ENCODE measurements around the gene MARK1. TPM values are rescaled to one million over a fixed set of nuclear protein-coding genes. Genes with fewer than 3 reads are reported as not detected.
"Not testable (repeated sequence)": the region's sequence is repeated elsewhere in the genome, so short reads cannot be mapped to it uniquely, and the experiment has no call there.

Gene MARK1
- total RNA-seq, 2 donors from 2014 or later: 0.05 TPM; not detected in 1

DNA sequence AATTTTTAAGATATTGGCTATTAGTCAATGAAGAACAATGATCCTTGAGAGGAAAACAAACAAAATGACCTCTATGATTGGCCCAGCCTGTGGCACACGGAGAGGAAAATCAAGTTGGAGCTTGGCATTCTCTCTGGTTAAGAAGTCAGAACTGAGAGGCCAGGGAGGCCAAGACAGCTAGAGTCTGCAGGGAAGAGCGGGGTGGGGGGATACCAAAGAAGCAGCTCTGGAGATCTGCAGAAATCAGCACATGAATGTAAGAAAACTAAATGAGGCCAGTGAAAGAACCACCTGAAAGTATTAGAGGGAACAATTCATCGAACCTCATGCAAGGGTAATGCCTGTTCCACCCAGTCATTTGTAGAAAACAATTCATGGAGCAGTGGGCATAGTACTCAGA lies 138.4 kb downstream of the MARK1 start:
- Mint-ChIP-seq H3K36me3 (ENCODE audit: insufficient read depth in 2 of 2) (no peaks in the 10 kb centered on the region), H3K27ac (no peak overlapping the region), H3K9me3 (peaks cover 3 to 7% of the 10 kb centered on the region in 2 donors), H3K27me3 (ENCODE audit: low read depth) (peaks cover 6% of the 10 kb centered on the region), H3K4me3 (no peak overlapping the region), H3K4me1 (ENCODE audit: low read depth) (no peaks in the 10 kb centered on the region)
- DNase-seq (no peak), ATAC-seq (replicated peaks in 1 of 2) (no peak)

- no peaks in the 10 kb centered on the region for H3K4me1 Mint-ChIP-seq (ENCODE audit: low read depth)
- no peaks in the 10 kb centered on the region for H3K27me3 Mint-ChIP-seq (ENCODE audit: low read depth)
- H3K36me3 Mint-ChIP-seq (ENCODE audit: insufficient read depth in 2 of 2): no peaks in the 10 kb centered on the region
- no peak overlapping the region for H3K27ac Mint-ChIP-seq
- ATAC-seq (replicated peaks in 1 of 2) (no peak), DNase-seq (no peak)
- H3K9me3 Mint-ChIP-seq: peaks cover 3 to 7% of the 10 kb centered on the region in 2 donors
- H3K4me3 Mint-ChIP-seq: no peak overlapping the region
Measured at GRCh38 chr1:220669005-220669404, 141.1 kb downstream of the MARK1 start.

DNA sequence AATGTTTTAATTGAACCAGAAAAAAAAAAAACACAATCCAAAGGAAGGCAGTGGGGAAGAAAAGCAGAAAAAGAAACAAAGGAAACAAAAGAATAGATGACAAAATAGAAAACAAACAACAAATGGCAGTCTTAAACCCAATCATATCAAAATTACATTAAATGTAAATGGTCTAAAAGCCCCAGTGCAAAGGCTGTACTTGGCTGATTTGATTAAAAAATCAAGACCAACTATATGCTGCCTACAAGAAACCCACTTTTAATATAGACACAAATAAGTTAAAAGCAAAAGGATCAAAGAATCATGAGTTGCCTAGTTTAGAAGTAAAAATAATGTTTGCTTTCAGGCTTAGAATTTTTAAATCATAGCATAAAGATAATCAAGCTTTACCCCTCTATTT lies 142.4 kb downstream of the MARK1 start:
- Mint-ChIP-seq H3K27me3 (ENCODE audit: low read depth) (no peaks in the 10 kb centered on the region), H3K4me3 (no peak overlapping the region), H3K27ac (no peak overlapping the region), H3K4me1 (ENCODE audit: low read depth) (no peaks in the 10 kb centered on the region), H3K36me3 (ENCODE audit: insufficient read depth in 2 of 2) (no peaks in the 10 kb centered on the region), H3K9me3 (peaks cover 3 to 7% of the 10 kb centered on the region in 2 donors)
- ATAC-seq (replicated peaks in 1 of 2) (no peak), DNase-seq (no peak)

DNA sequence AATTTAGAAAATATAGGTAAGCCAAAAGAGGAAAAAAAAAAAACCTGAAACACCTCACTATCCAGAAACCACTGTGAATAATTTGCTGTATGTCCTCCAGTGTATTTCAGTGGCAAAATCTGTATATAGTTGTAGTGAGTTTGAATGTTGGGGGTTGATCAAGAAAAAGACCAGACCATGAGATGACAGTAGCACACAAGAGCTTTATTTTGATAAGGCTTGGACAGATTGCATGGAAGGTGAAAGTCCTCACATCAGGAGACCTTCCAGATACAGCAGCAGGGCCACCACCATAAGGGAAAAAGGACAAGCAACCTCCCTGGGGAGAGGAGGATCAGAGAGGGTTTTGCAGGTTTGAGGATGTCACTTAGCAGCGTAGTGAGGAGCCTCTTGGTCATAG lies 146.0 kb downstream of the MARK1 start:
- no peak overlapping the region for H3K4me3 Mint-ChIP-seq
- no peak overlapping the region for H3K27ac Mint-ChIP-seq
- no peak for DNase-seq
- no peaks in the 10 kb centered on the region for H3K4me1 Mint-ChIP-seq (ENCODE audit: low read depth)
- no peaks in the 10 kb centered on the region for H3K36me3 Mint-ChIP-seq (ENCODE audit: insufficient read depth in 2 of 2)
- no peak for ATAC-seq (replicated peaks in 1 of 2)
- no peaks in the 10 kb centered on the region for H3K27me3 Mint-ChIP-seq (ENCODE audit: low read depth)
- peaks cover 3 to 6% of the 10 kb centered on the region in 2 donors for H3K9me3 Mint-ChIP-seq

DNA sequence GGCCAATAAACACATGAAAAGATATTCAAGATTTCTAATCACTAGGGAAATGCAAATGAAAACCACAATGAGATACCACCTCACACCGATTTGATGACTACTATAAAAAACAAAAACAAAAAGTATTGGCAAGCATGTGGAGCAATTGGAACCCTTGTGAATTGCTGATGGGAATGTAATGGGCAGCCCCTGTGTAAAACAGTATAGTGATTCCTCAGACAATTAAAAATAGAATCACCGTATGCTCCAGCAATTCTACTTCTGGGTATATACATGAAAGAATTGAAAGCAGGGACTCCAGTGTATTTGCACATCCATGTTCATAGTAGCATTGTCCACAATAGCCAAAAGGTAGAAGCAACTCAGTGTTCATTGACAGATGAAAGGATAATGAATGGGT lies 149.3 kb downstream of the MARK1 start:
- H3K36me3 Mint-ChIP-seq (ENCODE audit: insufficient read depth in 2 of 2): no peaks in the 10 kb centered on the region
- H3K4me1 Mint-ChIP-seq (ENCODE audit: low read depth): no peaks in the 10 kb centered on the region
- no peaks in the 10 kb centered on the region for H3K27me3 Mint-ChIP-seq (ENCODE audit: low read depth)
- no peak overlapping the region for H3K27ac Mint-ChIP-seq
- ATAC-seq (replicated peaks in 1 of 2) (no peak), DNase-seq (no peak)
- H3K4me3 Mint-ChIP-seq: no peak overlapping the region
- no peaks in the 10 kb centered on the region for H3K9me3 Mint-ChIP-seq

DNA sequence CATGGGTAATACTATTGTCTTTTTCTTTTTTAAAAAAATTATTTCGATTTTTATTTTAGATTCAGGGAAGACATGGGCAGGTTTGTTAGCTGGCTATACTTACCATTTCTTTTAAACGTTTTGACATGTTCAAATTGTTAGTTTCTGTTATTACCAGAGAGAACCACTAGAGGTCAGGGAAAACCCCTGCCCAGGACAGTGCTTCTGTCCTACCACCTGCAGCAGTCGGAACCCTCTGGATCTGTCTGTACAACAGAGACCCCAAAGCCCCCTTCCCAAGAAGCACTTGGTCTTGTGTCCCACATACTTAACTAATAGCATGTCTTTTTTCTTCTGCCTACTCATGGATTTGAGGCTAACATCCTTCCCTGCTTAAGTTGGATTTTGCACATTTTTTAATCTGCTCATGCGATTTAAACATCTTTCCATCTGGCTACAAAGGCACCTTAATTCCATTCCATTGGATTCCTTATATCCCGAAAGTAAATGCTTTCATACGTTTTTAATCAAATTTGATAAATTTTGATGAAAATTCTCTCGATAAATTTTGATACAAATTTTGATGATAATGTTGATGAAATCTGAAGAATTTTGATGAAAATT lies 152.2 kb downstream of the MARK1 start:
- Mint-ChIP-seq H3K36me3 (ENCODE audit: insufficient read depth in 2 of 2) (no peaks in the 10 kb centered on the region), H3K27ac (no peak overlapping the region), H3K27me3 (ENCODE audit: low read depth) (no peaks in the 10 kb centered on the region), H3K4me3 (no peak overlapping the region), H3K4me1 (ENCODE audit: low read depth) (no peaks in the 10 kb centered on the region), H3K9me3 (no peaks in the 10 kb centered on the region)
- ATAC-seq (replicated peaks in 1 of 2) (peak; percentile 37 to 53), DNase-seq (no peak)

GRCh38 chr1:220681220-220681880 lies 153.4 kb downstream of the MARK1 start:
- H3K4me1 Mint-ChIP-seq (ENCODE audit: low read depth): no peaks in the 10 kb centered on the region
- H3K27ac Mint-ChIP-seq: no peak overlapping the region
- no peak overlapping the region for H3K4me3 Mint-ChIP-seq
- no peak for ATAC-seq (replicated peaks in 1 of 2)
- H3K27me3 Mint-ChIP-seq (ENCODE audit: low read depth): no peaks in the 10 kb centered on the region
- no peaks in the 10 kb centered on the region for H3K36me3 Mint-ChIP-seq (ENCODE audit: insufficient read depth in 2 of 2)
- H3K9me3 Mint-ChIP-seq: no peaks in the 10 kb centered on the region
- DNase-seq: no peak

- Mint-ChIP-seq H3K4me3 (no peak overlapping the region), H3K36me3 (ENCODE audit: insufficient read depth in 2 of 2) (no peaks in the 10 kb centered on the region)
- ATAC-seq (replicated peaks in 1 of 2): no peak
Measured at GRCh38 chr1:220682901-220683576, 155.1 kb downstream of the MARK1 start.

DNA sequence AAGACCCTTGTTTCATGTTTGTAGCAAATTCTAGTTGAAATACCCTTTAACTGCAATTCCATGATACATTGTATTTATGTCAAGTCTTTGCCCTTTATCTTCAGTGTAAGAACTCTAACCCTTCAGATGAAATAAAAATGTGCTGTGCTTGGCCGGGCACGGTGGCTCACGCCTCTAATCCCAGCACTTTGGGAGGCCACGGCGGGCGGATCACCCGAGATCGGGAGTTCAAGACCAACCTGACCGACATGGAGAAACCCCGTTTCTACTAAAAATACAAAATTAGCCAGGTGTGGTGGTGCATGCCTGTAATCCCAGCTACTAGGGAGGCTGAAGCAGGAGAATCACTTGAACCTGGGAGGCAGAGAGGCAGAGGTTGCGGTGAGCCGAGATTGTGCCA lies 155.8 kb downstream of the MARK1 start:
- not testable (repeated sequence) for H3K9me3 Mint-ChIP-seq; ATAC-seq (replicated peaks in 1 of 2)

More at GRCh38 chr1:220682901-220683576, 155.1 kb downstream of the MARK1 start:
- H3K9me3 Mint-ChIP-seq: no peaks in the 10 kb centered on the region
- no peaks in the 10 kb centered on the region for H3K4me1 Mint-ChIP-seq (ENCODE audit: low read depth)
- no peak for DNase-seq
- peaks cover 7% of the 10 kb centered on the region for H3K27me3 Mint-ChIP-seq (ENCODE audit: low read depth)
- no peak overlapping the region for H3K27ac Mint-ChIP-seq

DNA sequence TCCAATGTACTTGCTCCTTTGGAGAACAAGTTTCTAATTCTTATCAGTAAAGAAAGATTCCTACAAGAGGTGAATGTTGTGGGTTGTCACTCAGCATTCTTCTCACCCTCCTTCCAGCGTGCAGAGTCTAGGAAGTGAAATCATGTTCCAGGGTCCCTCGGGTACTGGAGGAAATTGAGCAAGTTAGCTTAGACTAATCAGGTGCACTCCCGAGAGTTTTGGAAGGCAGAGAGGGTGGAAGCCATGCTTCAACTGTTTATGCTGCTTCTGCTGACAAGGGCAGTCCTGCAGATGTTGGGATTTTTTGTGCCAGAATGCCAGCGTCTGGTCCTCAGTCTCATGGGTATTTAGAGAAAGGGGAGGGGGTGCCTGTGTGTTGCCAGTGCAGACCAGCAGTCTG lies 157.0 kb downstream of the MARK1 start:
- Mint-ChIP-seq H3K27me3 (ENCODE audit: low read depth) (peaks cover 14% of the 10 kb centered on the region), H3K27ac (no peak overlapping the region), H3K4me1 (ENCODE audit: low read depth) (peaks cover 4% of the 10 kb centered on the region), H3K4me3 (no peak overlapping the region), H3K36me3 (ENCODE audit: insufficient read depth in 2 of 2) (no peaks in the 10 kb centered on the region), H3K9me3 (no peaks in the 10 kb centered on the region)
- DNase-seq: no peak
- ATAC-seq (replicated peaks in 1 of 2): no peak

More for the DNA sequence above, 155.8 kb downstream of the MARK1 start:
- not testable (repeated sequence) for H3K4me3 Mint-ChIP-seq; H3K27ac Mint-ChIP-seq; H3K36me3 Mint-ChIP-seq (ENCODE audit: insufficient read depth in 2 of 2); H3K4me1 Mint-ChIP-seq (ENCODE audit: low read depth); H3K27me3 Mint-ChIP-seq (ENCODE audit: low read depth); DNase-seq

GRCh38 chr1:220685879-220686278 lies 157.9 kb downstream of the MARK1 start:
- ATAC-seq (replicated peaks in 1 of 2): no peak
- H3K27me3 Mint-ChIP-seq (ENCODE audit: low read depth): peaks cover 18% of the 10 kb centered on the region
- H3K4me1 Mint-ChIP-seq (ENCODE audit: low read depth): peaks cover 8% of the 10 kb centered on the region

GRCh38 chr1:220687809-220688208 lies 159.9 kb downstream of the MARK1 start:
- no peak overlapping the region for H3K27ac Mint-ChIP-seq
- no peak for DNase-seq

More at GRCh38 chr1:220685879-220686278, 157.9 kb downstream of the MARK1 start:
- no peak for DNase-seq
- H3K9me3 Mint-ChIP-seq: no peaks in the 10 kb centered on the region
- H3K27ac Mint-ChIP-seq: no peak overlapping the region
- H3K36me3 Mint-ChIP-seq (ENCODE audit: insufficient read depth in 2 of 2): no peaks in the 10 kb centered on the region
- no peak overlapping the region for H3K4me3 Mint-ChIP-seq

GRCh38 chr1:220689666-220690065 lies 161.7 kb downstream of the MARK1 start:
- no peak overlapping the region for H3K27ac Mint-ChIP-seq
- DNase-seq: no peak
- H3K36me3 Mint-ChIP-seq (ENCODE audit: insufficient read depth in 2 of 2): no peaks in the 10 kb centered on the region
- no peak for ATAC-seq (replicated peaks in 1 of 2)
- no peaks in the 10 kb centered on the region for H3K9me3 Mint-ChIP-seq
- peaks cover 8% of the 10 kb centered on the region for H3K4me1 Mint-ChIP-seq (ENCODE audit: low read depth)
- H3K4me3 Mint-ChIP-seq: peak overlapping the region; percentile 88 to 90
- H3K27me3 Mint-ChIP-seq (ENCODE audit: low read depth): peaks cover 37% of the 10 kb centered on the region

More at GRCh38 chr1:220687809-220688208, 159.9 kb downstream of the MARK1 start:
- Mint-ChIP-seq H3K27me3 (ENCODE audit: low read depth) (peaks cover 37% of the 10 kb centered on the region), H3K9me3 (no peaks in the 10 kb centered on the region), H3K36me3 (ENCODE audit: insufficient read depth in 2 of 2) (no peaks in the 10 kb centered on the region), H3K4me3 (no peak overlapping the region), H3K4me1 (ENCODE audit: low read depth) (peaks cover 8% of the 10 kb centered on the region)
- ATAC-seq (replicated peaks in 1 of 2): no peak
